Neutrophil (primary cell): Measurements from ENCODE around the gene ATP6V1D.

Experiments used
- H3K27ac ChIP-seq: fragments of 200-600 bp; sonication (generic); 2 replicates; pipeline ENCODE4 v1.5.1; 2016; ENCODE audit warnings: mild to moderate bottlenecking, moderate library complexity
- H3K27me3 ChIP-seq: fragments of 200-600 bp; sonication (generic); 2 replicates; pipeline ENCODE4 v1.6.0; 2016; ENCODE audit warnings: mild to moderate bottlenecking
- H3K36me3 ChIP-seq: fragments of 200-600 bp; sonication (generic); 2 replicates; pipeline ENCODE4 v1.5.1; 2017
- H3K4me1 ChIP-seq, 2 experiments: fragments of 200-600 bp in 1 of 2; sonication (generic) in 1 of 2; 1 replicate in 1 of 2; 2 replicates in 1 of 2; pipeline versions ENCODE4 v1.5.1 to v1.6.1; 2013 to 2016; ENCODE audit warnings: low read depth in 1 of 2, low read length in 1 of 2, mild to moderate bottlenecking in 1 of 2, moderate library complexity in 1 of 2; ENCODE audit not compliant: control insufficient read depth in 1 of 2, insufficient read depth in 1 of 2
- H3K4me3 ChIP-seq, 2 experiments: fragments of 200-600 bp in 1 of 2; sonication (generic) in 1 of 2; 1 replicate in 1 of 2; 2 replicates in 1 of 2; pipeline ENCODE4 v1.5.1; 2013 to 2016; ENCODE audit warnings: low read depth in 1 of 2, low read length in 1 of 2, mild to moderate bottlenecking in 1 of 2, moderate library complexity in 1 of 2
- H3K9me3 ChIP-seq: fragments of 200-600 bp; sonication (generic); 2 replicates; pipeline ENCODE4 v1.5.1; 2016
- CTCF ChIP-seq: fragments of 200-600 bp; sonication (generic); IDR thresholded peaks from 2 replicates; pipeline ENCODE4 v1.5.1; 2016; ENCODE audit warnings: antibody characterized with exemption

Gene ATP6V1D

DNA sequence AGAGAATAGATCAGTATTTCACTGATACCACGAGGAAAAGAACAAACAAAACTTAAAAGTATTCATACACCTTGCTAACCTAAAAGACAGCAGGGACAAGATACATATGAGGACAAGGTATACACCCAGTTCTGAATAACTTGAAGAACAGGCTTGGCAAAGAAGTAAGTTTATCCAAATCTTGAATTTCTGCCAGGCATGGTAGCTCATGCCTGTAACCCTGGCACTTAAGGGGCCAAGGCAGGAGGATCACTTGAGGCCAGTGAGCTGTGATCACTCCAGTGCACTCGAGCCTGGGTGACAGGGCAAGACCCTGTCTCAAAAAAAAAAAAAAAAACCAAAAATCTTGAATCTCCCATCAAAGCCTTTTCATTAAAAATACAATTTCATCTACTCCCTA is 25.5 kb upstream of the ATP6V1D start:
- Histone ChIP-seq H3K4me1 (peaks cover 11 to 18% of the 10 kb centered on the region in 2 experiments), H3K27ac (no peak overlapping the region), H3K27me3 (no peaks in the 10 kb centered on the region), H3K9me3 (no peaks in the 10 kb centered on the region), H3K4me3 (no peak overlapping the region), H3K36me3 (peaks cover 58% of the 10 kb centered on the region)
- no peak for TF ChIP-seq CTCF

DNA sequence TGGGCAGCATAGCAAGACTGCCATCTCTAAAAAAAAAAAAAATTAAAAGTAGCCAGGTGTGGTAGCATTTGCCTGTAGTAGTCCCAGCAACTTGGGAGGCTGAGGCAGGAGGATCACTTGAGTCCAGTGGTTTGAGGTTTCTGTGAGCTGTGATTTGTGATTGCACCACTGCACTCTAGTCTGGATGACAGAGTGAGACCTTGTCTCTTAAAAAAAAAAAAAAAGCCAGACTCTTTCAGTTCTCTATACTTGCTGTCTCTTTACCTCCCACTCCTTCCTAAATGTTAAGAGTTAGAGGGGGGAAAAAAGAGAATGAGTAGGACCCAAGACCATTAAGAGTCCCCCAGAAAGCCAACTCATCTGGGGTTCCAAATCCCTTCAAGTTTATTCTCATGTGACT is 18.3 kb upstream of the ATP6V1D start:
- H3K9me3 ChIP-seq, result no peaks in the 10 kb centered on the region
- H3K27me3 ChIP-seq, result no peaks in the 10 kb centered on the region
- no peak overlapping the region for H3K27ac ChIP-seq
- no peak overlapping the region for H3K4me3 ChIP-seq
- no peaks in the 10 kb centered on the region for H3K4me1 ChIP-seq
- no peak for TF ChIP-seq CTCF
- peaks cover 79% of the 10 kb centered on the region for H3K36me3 ChIP-seq

GRCh38 chr14:67373347-67373746 is 13.7 kb upstream of the ATP6V1D start:
- H3K4me1 ChIP-seq, result no peaks in the 10 kb centered on the region
- H3K9me3 ChIP-seq, result no peaks in the 10 kb centered on the region
- H3K27me3 ChIP-seq, result no peaks in the 10 kb centered on the region
- TF ChIP-seq CTCF, result no peak
- peaks cover 82% of the 10 kb centered on the region for H3K36me3 ChIP-seq
- H3K27ac ChIP-seq, result no peak overlapping the region
- no peak overlapping the region for H3K4me3 ChIP-seq

DNA sequence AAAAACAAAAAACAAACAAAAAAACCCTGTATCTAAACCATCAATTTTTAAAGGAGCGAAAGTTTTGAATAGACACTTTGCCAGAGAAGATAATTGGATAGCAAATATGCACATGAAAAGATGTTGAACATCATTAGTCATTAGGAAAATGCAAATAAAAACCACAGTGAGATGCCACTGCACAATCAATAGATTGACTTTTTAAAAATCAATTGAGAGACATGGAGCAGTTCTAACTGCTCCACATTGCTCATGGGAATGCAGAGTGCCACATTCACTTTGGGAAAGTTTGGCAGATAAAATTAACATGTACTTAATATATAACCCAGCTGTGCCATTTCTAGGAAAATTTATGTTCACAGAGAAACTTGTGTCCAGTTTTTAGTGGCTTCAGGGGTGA is 13.2 kb upstream of the ATP6V1D start:
- Histone ChIP-seq H3K4me3 (no peak overlapping the region), H3K36me3 (peaks cover 85% of the 10 kb centered on the region), H3K27ac (no peak overlapping the region), H3K4me1 (no peaks in the 10 kb centered on the region), H3K9me3 (no peaks in the 10 kb centered on the region), H3K27me3 (no peaks in the 10 kb centered on the region)
- no peak for TF ChIP-seq CTCF

- H3K4me1 ChIP-seq, result no peaks in the 10 kb centered on the region
- no peaks in the 10 kb centered on the region for H3K27me3 ChIP-seq
- no peaks in the 10 kb centered on the region for H3K9me3 ChIP-seq
- TF ChIP-seq CTCF, result no peak
- no peak overlapping the region for H3K4me3 ChIP-seq
- H3K27ac ChIP-seq, result no peak overlapping the region
- H3K36me3 ChIP-seq, result peaks cover 85% of the 10 kb centered on the region
These were observed 11.9 kb upstream of the ATP6V1D start for GRCh38 chr14:67371247-67372148.
